Transverse colon (tissue), 4 donors: Measurements from ENCODE around the gene CPNE4.

ENCODE experiments used
- CTCF ChIP-seq, 5 experiments: fragments of 200-600 bp in 3 of 5; fragments of 450-650 bp in 2 of 5; sonication (generic) in 3 of 5; IDR thresholded peaks; 1 replicate in 2 of 5; 2 replicates in 3 of 5; pipeline ENCODE4 v1.5.1; 2016 to 2017; ENCODE audit warnings: antibody characterized with exemption in 5 of 5, inconsistent platforms in 3 of 5, mild to moderate bottlenecking in 2 of 5, moderate library complexity in 1 of 5
- POLR2A ChIP-seq: fragments of 450-650 bp; IDR thresholded peaks from one replicate; pipeline ENCODE4 v1.6.1; 2016; ENCODE audit warnings: antibody characterized with exemption, mild to moderate bottlenecking, moderate library complexity
- POLR2AphosphoS5 ChIP-seq, 3 donors: sonication (generic); formaldehyde crosslinking; IDR thresholded peaks; one replicate each; pipeline ENCODE4 v1.6.1; 2016; ENCODE audit warnings: antibody characterized with exemption in 3 of 3

- no peak for TF ChIP-seq POLR2AphosphoS5 (IDR thresholded peaks at IDR 0.05)
- no peak for TF ChIP-seq CTCF (IDR thresholded peaks at IDR 0.05)
- TF ChIP-seq POLR2A = no peak
These were observed 479.4 kb downstream of the CPNE4 start for GRCh38 chr3:131555456-131555855.
